ENCODE data around the gene COL1A2.

Gene COL1A2

DNA sequence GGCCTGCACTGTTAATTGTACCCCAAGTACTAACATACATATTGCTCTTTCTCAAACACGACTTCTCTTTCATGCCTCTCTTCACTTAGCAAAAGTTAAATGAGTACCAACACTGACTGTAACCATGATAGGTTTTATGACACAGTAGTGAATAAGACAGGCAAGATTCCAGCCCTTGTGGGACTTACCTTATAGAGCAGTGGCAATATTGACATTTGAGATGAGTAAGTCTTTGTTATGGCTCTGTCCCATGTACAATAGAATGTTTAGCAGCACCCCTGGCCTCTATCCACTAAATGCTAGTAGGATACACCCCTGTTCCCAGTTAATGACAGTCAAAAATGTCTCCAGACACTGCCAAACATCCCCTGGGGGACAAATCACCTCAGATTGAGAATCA is 11.9 kb upstream of the COL1A2 start:
- DNase-seq (ENCODE audit: low spot score) = no peak

- no peak for DNase-seq (ENCODE audit: low spot score)
Observed at GRCh38 chr7:94384315-94384714, 10.4 kb upstream of the COL1A2 start.

DNA sequence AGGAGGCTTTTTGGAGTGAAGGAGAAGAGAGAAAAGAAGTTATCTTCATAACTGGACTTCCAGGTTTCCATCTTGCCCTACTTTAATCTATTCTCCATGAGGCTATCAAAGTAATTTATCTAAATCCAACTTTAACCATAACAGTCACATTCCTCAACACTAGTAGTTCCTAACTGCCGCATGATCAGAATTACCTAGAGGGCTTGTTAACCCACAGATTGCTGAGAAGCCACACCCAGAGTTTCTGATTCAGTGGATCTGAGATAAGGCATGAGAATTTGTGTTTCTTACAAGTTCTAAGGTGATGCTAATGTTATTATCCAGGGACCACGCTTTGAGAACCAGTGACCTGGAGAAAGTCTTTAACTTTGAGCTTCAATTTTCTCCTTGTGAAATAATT is 8.3 kb upstream of the COL1A2 start:
- DNase-seq (ENCODE audit: low spot score) = no peak

GRCh38 chr7:94388540-94388939 is 6.2 kb upstream of the COL1A2 start:
- DNase-seq (ENCODE audit: low spot score) = no peak

GRCh38 chr7:94389381-94389780 is 5.3 kb upstream of the COL1A2 start:
- DNase-seq (ENCODE audit: low spot score) = no peak

GRCh38 chr7:94391726-94392392 is 2.8 kb upstream of the COL1A2 start:
- DNase-seq (ENCODE audit: low spot score) = no peak

DNA sequence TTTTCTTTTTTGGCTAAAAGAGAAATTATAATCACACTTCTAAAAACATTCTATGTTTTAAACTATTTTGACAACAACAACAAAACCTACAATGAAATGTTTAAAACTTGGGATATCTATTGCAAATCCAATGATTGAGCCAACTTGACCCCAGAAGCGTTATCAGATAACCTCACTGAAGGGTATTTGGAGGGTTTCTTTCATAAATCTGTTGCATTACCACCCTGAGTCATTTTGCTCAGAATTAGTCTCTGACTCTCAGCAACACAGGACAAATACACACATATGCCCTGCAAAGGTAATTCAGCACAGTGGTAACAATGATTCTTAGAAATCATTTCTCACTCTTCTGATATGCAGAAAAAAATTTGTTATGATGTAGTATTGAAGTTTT is 2.3 kb upstream of the COL1A2 start:
- no peak for DNase-seq (ENCODE audit: low spot score)

GRCh38 chr7:94393246-94394108 is 1.2 kb upstream of the COL1A2 start:
- DNase-seq (ENCODE audit: low spot score) = no peak

DNA sequence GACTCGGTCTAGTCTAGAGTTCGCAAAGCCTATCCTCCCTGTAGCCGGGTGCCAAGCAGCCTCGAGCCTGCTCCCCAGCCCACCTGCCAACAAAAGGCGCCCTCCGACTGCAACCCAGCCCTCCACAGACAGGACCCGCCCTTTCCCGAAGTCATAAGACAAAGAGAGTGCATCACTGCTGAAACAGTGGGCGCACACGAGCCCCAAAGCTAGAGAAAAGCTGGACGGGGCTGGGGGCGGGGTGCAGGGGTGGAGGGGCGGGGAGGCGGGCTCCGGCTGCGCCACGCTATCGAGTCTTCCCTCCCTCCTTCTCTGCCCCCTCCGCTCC is 622 bp upstream of the COL1A2 start:
- no peak for DNase-seq (ENCODE audit: low spot score)

DNA sequence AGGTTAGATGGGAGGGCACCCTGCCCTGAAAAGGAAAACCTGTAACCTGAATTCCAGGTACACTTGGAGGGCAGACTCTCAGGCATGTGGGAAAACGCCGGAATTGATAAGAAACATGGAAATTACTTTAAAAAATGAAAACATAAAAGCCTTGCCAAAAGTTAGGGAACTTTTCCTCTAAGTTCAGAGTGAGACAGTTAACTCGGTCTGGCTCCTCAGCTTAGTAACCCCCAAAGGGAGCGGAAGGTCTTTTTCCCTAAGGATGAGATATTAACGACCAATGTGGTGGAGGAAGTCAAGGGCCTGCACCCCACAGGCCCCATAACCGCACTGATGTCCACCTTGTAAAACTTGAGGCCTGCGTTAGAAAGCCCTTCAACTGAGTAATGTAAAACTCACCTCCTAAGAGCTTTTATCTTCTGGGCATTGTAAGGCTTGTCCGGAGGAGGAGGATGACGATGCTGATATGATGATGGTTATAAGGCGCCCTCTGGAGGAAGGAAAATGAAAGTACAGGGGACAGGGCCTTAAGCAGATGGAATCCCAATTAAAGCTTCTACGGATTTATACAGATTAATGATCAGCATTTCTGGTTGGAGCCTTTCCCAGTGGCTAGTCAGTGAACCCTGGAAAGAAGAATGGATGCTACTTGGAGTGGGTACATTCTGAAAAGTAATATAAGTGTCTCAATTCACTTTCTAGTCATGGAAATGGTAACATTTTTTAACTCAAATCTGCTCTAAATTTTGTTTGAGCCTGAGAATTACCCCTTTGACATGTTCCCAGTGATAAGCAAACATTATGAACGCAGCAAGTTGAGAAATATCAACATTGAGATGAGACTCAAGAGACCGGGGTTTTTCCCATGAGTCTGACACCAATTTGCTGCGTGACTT is 694 bp downstream of the COL1A2 start:
- DNase-seq (ENCODE audit: low spot score) = peak; percentile 68

DNA sequence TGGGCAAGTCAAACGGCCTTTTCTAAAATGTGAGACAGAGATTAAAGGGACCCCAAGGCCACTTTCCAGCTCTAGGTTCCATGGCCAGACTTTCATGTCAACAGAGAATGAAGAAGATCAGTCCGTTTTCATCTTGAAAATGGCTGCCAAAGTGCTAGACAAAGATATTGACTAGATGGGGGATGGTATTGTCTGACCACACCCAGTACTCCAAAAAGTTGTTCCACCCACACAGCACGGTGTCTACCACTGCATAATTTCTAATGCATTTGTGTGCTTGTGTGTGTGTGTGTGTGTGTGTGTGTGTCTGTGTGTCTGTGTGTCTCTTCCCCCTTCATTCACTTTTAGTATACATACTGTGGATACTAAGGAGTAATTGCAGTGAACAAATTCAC is 1.3 kb downstream of the COL1A2 start:
- no peak for DNase-seq (ENCODE audit: low spot score)

GRCh38 chr7:94396596-94396995 is 1.9 kb downstream of the COL1A2 start:
- DNase-seq (ENCODE audit: low spot score) = no peak

DNA sequence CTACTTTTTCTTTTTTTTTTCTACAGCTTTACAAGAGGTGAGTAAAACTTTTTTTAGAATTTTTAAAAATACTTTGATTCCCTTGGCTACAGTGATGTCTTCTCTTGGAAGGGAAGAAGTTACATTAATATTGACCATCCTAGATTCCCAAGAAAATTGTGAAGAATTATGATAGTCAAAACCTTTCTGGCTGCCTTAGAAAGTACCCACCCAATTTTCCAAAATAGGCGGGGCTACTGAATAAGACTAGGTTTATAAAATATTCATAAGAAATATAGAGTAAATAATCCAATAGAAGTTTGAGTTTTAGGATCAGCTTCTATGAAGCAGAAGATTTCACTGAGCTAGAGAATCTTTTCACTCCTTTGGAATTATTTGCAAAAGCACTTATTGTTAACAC is 3.0 kb downstream of the COL1A2 start:
- DNase-seq (ENCODE audit: low spot score) = no peak

- no peak for DNase-seq (ENCODE audit: low spot score)
Observed at GRCh38 chr7:94398841-94399240, 4.1 kb downstream of the COL1A2 start.

- no peak for DNase-seq (ENCODE audit: low spot score)
Observed at GRCh38 chr7:94400022-94400421, 5.3 kb downstream of the COL1A2 start.

- DNase-seq (ENCODE audit: low spot score) = no peak
Observed at GRCh38 chr7:94400643-94401427, 6.1 kb downstream of the COL1A2 start.

DNA sequence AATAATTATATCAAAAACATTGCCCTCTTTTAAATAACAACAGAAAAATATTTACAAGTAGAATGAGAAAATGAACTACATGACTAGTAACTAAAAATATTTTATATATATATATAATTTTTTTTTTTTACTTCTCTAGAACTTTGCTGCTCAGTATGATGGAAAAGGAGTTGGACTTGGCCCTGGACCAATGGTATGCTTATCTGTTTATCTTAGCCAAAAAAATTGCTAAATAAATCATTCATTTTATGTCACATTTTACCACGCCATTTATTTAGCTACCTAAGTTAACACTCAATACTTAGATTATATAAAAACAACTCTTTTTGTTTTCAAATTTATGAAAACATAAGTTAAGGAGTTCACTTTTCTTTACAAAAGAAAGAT is 6.7 kb downstream of the COL1A2 start:
- no peak for DNase-seq (ENCODE audit: low spot score)

DNA sequence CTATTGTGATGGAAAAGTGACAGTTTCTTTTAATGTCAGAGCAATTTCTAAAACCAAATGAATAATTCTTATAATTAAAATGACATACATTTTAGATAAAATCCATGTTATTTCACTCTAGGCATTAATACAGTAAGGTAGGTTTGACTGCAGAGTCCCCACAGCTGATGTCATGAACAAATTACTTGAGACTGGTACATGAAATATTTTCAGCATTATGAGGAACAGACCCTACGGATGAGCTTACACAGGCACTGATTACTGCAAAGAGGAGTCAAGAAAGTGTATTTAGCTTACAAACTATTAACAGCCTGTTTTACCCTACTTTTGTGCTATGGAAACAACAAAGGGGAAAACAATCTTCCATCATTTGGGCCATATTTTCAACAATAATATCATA is 8.9 kb downstream of the COL1A2 start:
- no peak for DNase-seq (ENCODE audit: low spot score)

DNA sequence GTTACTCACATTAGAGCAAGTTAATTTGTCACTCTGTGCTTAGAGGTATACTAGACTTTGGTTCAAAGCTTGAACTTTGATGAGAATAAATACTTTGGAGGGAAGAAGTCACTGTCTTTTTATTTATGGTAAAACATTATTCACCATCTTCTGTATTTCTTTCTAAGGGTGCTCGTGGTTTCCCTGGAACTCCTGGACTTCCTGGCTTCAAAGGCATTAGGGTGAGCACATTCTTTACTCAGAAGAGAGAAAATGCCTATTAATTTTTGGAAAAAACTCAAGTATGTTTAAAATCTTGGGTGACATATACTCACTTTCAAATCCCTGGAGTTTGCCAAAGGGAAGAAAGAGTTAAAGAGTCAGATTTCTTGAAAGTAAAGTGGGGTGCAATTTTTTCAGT is 10.8 kb downstream of the COL1A2 start:
- DNase-seq (ENCODE audit: low spot score) = no peak

DNA sequence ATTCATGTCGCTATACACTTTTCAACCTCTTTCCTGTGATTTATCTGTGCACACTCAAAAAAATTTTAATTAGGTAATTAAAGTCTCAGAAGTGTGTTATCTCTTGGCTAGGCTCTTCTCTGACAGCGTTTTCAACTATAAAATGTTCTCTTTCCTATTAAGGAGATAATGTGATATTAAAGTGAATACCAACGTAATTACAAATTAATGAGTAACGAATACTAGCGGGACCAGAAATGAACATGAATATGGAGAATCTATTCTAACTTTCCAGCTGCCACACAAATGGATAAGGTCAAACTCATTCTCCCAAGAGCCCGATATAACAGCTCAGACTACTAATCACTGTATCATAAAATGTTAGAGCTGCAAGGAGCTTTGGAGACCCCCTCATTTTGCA is 12.0 kb downstream of the COL1A2 start:
- DNase-seq (ENCODE audit: low spot score) = no peak

GRCh38 chr7:94409200-94409948 is 14.7 kb downstream of the COL1A2 start:
- no peak for DNase-seq (ENCODE audit: low spot score)
